HEK293T (cell line): Measurements from ENCODE around the gene GRID2.

ENCODE experiments used
- CTCF ChIA-PET: fragments of 350-600 bp; formaldehyde crosslinking; extraction: SDS; loops from one replicate; lab custom pipeline; 2021; ENCODE audit warnings: antibody characterized with exemption, inconsistent platforms; lab: Yijun Ruan, JAX
- POLR2A ChIA-PET: fragments of 350-600 bp; formaldehyde crosslinking; extraction: SDS; loops from one replicate; lab custom pipeline; 2020; ENCODE audit warnings: antibody characterized with exemption, inconsistent platforms; lab: Yijun Ruan, JAX
- DNase-seq: peaks from one replicate; pipeline ENCODE4 v3.0.0; 2012; ENCODE audit warnings: mixed read lengths; ENCODE audit errors: extremely low spot score
- ARNT ChIP-seq: fragments of 450-650 bp; IDR thresholded peaks from 2 replicates; pipeline ENCODE4 v1.6.1; 2017; ENCODE audit warnings: mild to moderate bottlenecking
- BHLHE40 ChIP-seq: fragments of 450-650 bp; IDR thresholded peaks from 2 replicates; pipeline ENCODE4 v1.6.1; 2016; ENCODE audit warnings: mild to moderate bottlenecking, moderate library complexity, borderline replicate concordance
- CTBP1 ChIP-seq: fragments of 450-650 bp; IDR thresholded peaks from 2 replicates; pipeline ENCODE4 v1.6.1; 2016; ENCODE audit warnings: borderline replicate concordance
- ELF4 ChIP-seq: fragments of 450-650 bp; IDR thresholded peaks from 2 replicates; pipeline ENCODE4 v1.6.1; 2017; ENCODE audit warnings: antibody characterized with exemption
- FOXA1 ChIP-seq: fragments of 450-650 bp; IDR thresholded peaks from 2 replicates; pipeline ENCODE4 v1.6.1; 2016; ENCODE audit warnings: mild to moderate bottlenecking
- FOXK2 ChIP-seq: fragments of 450-650 bp; IDR thresholded peaks from 2 replicates; pipeline ENCODE4 v1.6.1; 2016; ENCODE audit warnings: mild to moderate bottlenecking
- FOXM1 ChIP-seq: fragments of 450-650 bp; IDR thresholded peaks from 2 replicates; pipeline ENCODE4 v1.6.1; 2017; ENCODE audit warnings: mild to moderate bottlenecking, borderline replicate concordance
- HDGF ChIP-seq: fragments of 450-650 bp; IDR thresholded peaks from 2 replicates; pipeline ENCODE4 v1.6.1; 2017; ENCODE audit warnings: antibody characterized with exemption, borderline replicate concordance
- L3MBTL2 ChIP-seq: fragments of 450-650 bp; conservative IDR thresholded peaks from 2 replicates; pipeline ENCODE4 v1.6.1; 2016; ENCODE audit warnings: mild to moderate bottlenecking
- LEF1 ChIP-seq: fragments of 450-650 bp; IDR thresholded peaks from 2 replicates; pipeline ENCODE4 v1.6.1; 2017; ENCODE audit warnings: mild to moderate bottlenecking, borderline replicate concordance
- NFRKB ChIP-seq: fragments of 450-650 bp; IDR thresholded peaks from 2 replicates; pipeline ENCODE4 v1.6.1; 2016; ENCODE audit warnings: mild to moderate bottlenecking, moderate library complexity
- PKNOX1 ChIP-seq: fragments of 450-650 bp; IDR thresholded peaks from 2 replicates; pipeline ENCODE4 v1.6.1; 2016
- SP1 ChIP-seq: fragments of 450-650 bp; IDR thresholded peaks from 2 replicates; pipeline ENCODE4 v1.6.1; 2017
- SUZ12 ChIP-seq: fragments of 450-650 bp; IDR thresholded peaks from 2 replicates; pipeline ENCODE4 v1.6.1; 2016; ENCODE audit warnings: mild to moderate bottlenecking
- TARDBP ChIP-seq: fragments of 450-650 bp; IDR thresholded peaks from 2 replicates; pipeline ENCODE4 v1.6.1; 2016
- ZNF384 ChIP-seq: fragments of 450-650 bp; IDR thresholded peaks from 2 replicates; pipeline ENCODE4 v1.6.1; 2016

The GRID2 gene

GRCh38 chr4:92516450-92516849 lies 212.7 kb downstream of the GRID2 start:
- TF ChIP-seq ARNT (no peak), PKNOX1 (no peak), FOXA1 (no peak), ZNF384 (no peak), FOXK2 (no peak), TARDBP (no peak), BHLHE40 (no peak), NFRKB (no peak), ELF4 (no peak), L3MBTL2 (no peak), FOXM1 (no peak), LEF1 (no peak), CTBP1 (no peak), SP1 (no peak), HDGF (no peak), SUZ12 (no peak)
- CTCF ChIA-PET = no interaction called here
- POLR2A ChIA-PET = no interaction called here

DNA sequence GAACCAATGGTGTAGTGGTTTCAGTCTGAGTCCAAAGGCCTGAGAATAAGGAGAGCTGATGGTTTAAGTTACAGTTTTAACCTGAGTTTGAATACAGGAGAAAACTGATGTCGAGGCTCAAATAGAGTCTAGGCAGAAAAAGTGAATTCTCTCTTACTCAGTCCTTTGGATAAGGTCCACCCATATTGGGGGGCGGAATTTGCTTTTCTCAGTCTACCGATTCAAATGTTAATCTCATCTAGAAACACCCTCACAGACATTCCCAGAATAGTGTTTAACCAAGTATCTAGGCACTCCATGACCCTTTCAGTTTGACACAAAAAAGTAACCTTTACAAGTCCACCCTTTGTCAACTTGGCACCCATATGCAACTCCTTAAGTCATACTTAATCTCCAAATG lies 216.0 kb downstream of the GRID2 start:
- DNase-seq = no peak
- POLR2A ChIA-PET = no interaction called here
- CTCF ChIA-PET = no interaction called here
- TF ChIP-seq ZNF384 (no peak), L3MBTL2 (no peak), BHLHE40 (no peak), PKNOX1 (no peak), FOXK2 (no peak), LEF1 (no peak), SUZ12 (no peak), NFRKB (no peak), SP1 (no peak), ELF4 (no peak), TARDBP (no peak), HDGF (no peak), FOXM1 (no peak), ARNT (no peak), CTBP1 (no peak)

More at GRCh38 chr4:92516450-92516849, 212.7 kb downstream of the GRID2 start:
- DNase-seq = no peak

- POLR2A ChIA-PET = no interaction called here
- TF ChIP-seq BHLHE40 (no peak), ELF4 (no peak), LEF1 (no peak), SUZ12 (no peak), ARNT (no peak), ZNF384 (no peak), L3MBTL2 (no peak), FOXM1 (no peak), SP1 (no peak), CTBP1 (no peak), FOXA1 (no peak), NFRKB (no peak)
- no peak for DNase-seq
- CTCF ChIA-PET = no interaction called here
These were observed 216.8 kb downstream of the GRID2 start for GRCh38 chr4:92520563-92520962.

- TF ChIP-seq ELF4 (no peak), BHLHE40 (no peak), L3MBTL2 (no peak), CTBP1 (no peak), FOXK2 (no peak), HDGF (no peak), ARNT (no peak), TARDBP (no peak), ZNF384 (no peak), FOXA1 (no peak), LEF1 (no peak), PKNOX1 (no peak), NFRKB (no peak), SUZ12 (no peak), SP1 (no peak), FOXM1 (no peak)
- no peak for DNase-seq
- ChIA-PET POLR2A (no interaction called here), CTCF (no interaction called here)
These were observed 218.2 kb downstream of the GRID2 start for GRCh38 chr4:92521941-92522340.

GRCh38 chr4:92522356-92522755 lies 218.6 kb downstream of the GRID2 start:
- no peak for TF ChIP-seq ZNF384
- TF ChIP-seq SUZ12 = no peak
- no peak for TF ChIP-seq BHLHE40
- TF ChIP-seq NFRKB = no peak
- no peak for TF ChIP-seq CTBP1
- TF ChIP-seq PKNOX1 = no peak
- no peak for TF ChIP-seq FOXK2
- no peak for TF ChIP-seq HDGF
- TF ChIP-seq LEF1 = no peak
- TF ChIP-seq FOXM1 = no peak
- no peak for TF ChIP-seq TARDBP
- no peak for TF ChIP-seq FOXA1
- no peak for TF ChIP-seq ARNT
- no peak for TF ChIP-seq SP1
- TF ChIP-seq ELF4 = no peak
- TF ChIP-seq L3MBTL2 = no peak
- ChIA-PET POLR2A (no interaction called here), CTCF (no interaction called here)
- DNase-seq = no peak

- ChIA-PET POLR2A (no interaction called here), CTCF (no interaction called here)
- TF ChIP-seq BHLHE40 = no peak
- no peak for TF ChIP-seq NFRKB
- TF ChIP-seq PKNOX1 = no peak
- TF ChIP-seq ZNF384 = no peak
- TF ChIP-seq L3MBTL2 = no peak
- TF ChIP-seq SUZ12 = no peak
- TF ChIP-seq TARDBP = no peak
- TF ChIP-seq SP1 = no peak
- TF ChIP-seq CTBP1 = no peak
- no peak for TF ChIP-seq HDGF
- no peak for TF ChIP-seq ARNT
These were observed 220.4 kb downstream of the GRID2 start for GRCh38 chr4:92524131-92524530.

More at GRCh38 chr4:92524131-92524530, 220.4 kb downstream of the GRID2 start:
- no peak for DNase-seq
